GM12801 (cell line): ENCODE data around the gene HPS5.

Experiments used
- TF ChIP-seq, protein P1 (sequence below): IDR thresholded peaks from one replicate; pipeline ENCODE4 v1.5.1; 2011; ENCODE audit warnings: control low read depth; ENCODE audit not compliant: insufficient read length; ENCODE audit errors: extremely low read depth

The HPS5 gene

GRCh38 chr11:18321969-18322711 lies at the start of gene HPS5, which contains the start of gene GTF2H1:
Gene HPS5 (minus strand): TSS chr11:18322140. CDS start chr11:18317858, 4,282 bp downstream.
Gene GTF2H1 (plus strand): TSS chr11:18322567. CDS start chr11:18333075, 10,508 bp downstream.
- TF ChIP-seq, protein P1, sequence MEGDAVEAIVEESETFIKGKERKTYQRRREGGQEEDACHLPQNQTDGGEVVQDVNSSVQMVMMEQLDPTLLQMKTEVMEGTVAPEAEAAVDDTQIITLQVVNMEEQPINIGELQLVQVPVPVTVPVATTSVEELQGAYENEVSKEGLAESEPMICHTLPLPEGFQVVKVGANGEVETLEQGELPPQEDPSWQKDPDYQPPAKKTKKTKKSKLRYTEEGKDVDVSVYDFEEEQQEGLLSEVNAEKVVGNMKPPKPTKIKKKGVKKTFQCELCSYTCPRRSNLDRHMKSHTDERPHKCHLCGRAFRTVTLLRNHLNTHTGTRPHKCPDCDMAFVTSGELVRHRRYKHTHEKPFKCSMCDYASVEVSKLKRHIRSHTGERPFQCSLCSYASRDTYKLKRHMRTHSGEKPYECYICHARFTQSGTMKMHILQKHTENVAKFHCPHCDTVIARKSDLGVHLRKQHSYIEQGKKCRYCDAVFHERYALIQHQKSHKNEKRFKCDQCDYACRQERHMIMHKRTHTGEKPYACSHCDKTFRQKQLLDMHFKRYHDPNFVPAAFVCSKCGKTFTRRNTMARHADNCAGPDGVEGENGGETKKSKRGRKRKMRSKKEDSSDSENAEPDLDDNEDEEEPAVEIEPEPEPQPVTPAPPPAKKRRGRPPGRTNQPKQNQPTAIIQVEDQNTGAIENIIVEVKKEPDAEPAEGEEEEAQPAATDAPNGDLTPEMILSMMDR: no peak

GRCh38 chr11:18371279-18371678 lies 49.3 kb upstream of the HPS5 start:
- TF ChIP-seq, protein P1: no peak

- TF ChIP-seq, protein P1: no peak
Measured at GRCh38 chr11:18369398-18369797, 47.5 kb upstream of the HPS5 start.

DNA sequence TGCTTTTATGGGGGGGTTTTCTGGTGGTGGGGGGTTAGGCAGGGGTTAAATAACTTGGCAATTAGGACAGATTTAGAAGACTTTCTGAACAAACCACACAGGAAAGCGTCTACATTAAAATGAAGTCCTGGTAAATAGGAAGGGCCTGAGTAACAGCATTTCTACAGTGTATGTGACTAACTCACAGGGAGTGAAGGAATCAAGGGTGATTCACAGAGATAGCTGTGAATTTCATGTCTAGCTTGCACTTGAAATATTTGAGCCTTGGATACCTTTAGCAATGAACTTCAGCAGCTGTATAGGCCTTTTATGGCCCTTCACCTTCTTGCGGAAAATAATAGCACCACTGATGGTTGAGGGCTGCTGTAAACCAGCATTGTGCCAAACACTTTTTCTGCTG lies 46.3 kb upstream of the HPS5 start:
- TF ChIP-seq, protein P1: no peak

DNA sequence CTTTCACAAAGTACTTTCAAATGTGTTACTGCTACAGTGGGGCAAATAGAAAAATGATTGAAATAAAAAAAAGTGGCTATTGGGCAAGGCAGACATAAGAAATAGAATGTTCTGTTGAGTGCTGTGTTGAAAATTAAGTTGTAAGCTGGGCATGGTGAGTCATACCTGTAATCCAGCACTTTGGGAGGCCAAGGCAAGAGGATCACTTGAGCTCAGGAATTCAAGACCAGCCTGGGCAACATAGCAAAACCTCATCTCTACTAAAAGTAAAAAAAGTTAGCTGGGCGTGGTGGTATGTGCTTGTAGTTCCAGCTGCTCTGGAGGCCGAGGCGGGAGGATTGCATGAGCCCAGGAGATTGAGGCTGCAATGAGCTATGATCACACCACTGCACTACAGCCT lies 45.5 kb upstream of the HPS5 start:
- TF ChIP-seq, protein P1: no peak

DNA sequence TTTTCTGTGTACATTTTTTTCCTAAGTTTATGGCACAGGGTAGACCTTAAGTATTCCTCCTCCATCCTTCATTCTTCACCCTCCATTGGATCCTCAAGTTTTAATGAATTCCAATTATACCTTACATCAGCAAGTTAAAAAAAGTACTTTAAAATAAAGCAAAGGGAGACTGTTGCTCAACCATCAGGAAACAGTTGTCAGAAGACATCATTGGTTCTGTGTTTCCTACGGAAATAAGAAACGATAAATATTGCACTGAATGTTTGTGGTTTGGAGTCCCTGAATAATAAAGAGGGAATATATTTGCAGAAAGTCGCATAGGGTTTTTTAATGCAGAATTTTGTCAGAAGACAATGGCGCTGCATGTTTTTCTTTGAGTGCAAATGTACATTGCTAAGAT lies 44.3 kb upstream of the HPS5 start:
- TF ChIP-seq, protein P1: no peak

- TF ChIP-seq, protein P1: no peak
Measured at GRCh38 chr11:18365741-18366140, 43.8 kb upstream of the HPS5 start.
